ENCODE data around the gene LBHD2. TPM values are rescaled to one million over a fixed set of nuclear protein-coding genes. Genes with fewer than 3 reads are reported as not detected.
"Not testable (repeated sequence)": the region's sequence is repeated elsewhere in the genome, so short reads cannot be mapped to it uniquely, and the experiment has no call there.

Gene LBHD2
- total RNA-seq: not detected

DNA sequence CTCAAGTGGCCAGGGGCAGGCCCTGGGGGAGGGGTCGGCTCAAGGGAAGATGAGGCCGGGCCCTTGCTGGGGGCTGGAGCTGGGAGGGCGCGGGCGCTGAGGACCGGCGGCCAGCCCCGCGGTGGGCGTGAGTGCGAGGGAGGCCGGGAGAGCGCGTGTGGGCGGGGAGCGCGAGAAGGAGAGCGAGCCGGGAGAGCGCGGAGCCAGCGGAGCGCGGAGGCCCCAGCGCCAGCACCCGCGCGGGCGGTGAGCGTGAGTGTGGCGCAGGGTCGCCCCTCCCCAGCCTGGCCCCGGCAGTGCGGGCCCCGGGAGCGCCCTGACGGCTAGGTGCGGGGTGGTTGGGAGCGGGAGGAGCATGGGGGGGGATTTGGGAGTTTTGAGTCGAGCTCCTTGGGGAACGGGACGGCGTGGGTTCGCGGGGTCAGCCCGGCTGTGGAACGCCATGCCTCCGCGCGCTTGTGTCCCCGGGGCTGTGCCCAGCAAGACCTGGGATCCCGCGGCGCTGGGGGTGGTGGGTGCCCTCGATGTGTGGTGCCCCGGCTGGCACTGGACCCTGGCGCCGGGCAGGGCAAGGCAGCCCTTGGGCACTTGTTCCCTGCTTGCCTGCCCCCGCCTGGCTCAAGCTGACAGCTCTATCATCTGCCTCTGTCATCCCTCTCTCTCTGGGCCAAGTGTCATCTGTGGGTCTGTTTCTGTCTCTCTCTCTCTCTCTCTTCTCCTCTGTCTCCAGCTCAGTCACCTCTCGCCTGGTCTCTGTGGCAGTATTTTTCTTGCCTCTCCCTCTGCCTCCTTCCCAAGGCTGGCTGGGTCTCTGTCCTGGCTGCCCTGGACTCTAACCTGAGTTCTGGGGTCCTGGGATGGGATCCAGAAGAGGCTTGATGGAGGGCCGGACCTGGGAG, at the start of gene LBHD2:
Gene LBHD2 (plus strand): TSS at position 190 of the 899 bp plus-strand sequence. CDS start 1,803 bp downstream, outside the sequence.
- peak; percentile 29 for DNase-seq
- Mint-ChIP-seq H3K4me1 (no peaks in the 10 kb centered on the region), H3K9me3 (no peaks in the 10 kb centered on the region), H3K27me3 (peaks cover 12% of the 10 kb centered on the region), H3K4me3 (no peak within 1 kb of the TSS), H3K36me3 (no peaks in the 10 kb centered on the region), H3K27ac (no peak within 1 kb of the TSS)
- no peak for ATAC-seq (ENCODE audit: low read depth)
- POLR2A ChIA-PET: no interaction called here

DNA sequence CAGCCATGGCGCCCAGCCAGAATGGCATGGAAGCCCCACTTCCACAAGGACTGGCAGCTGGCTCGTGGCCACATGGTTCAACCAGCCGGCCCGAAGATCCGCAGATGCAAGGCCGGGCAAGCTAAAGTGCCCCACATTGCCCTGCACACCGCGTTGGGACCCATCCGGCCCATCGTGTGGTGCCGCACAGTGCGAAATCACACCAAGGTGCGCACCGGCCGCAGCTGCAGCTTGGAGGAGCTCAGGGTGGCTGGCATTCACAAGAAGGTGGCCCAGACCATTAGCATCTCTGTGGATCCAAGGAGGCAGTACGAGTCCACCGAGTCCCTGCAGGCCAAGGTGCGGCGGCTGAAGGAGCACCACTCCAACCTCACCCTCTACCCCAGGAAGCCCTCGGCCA, 42.5 kb upstream of the LBHD2 start:
- H3K9me3 Mint-ChIP-seq: peaks cover 5% of the 10 kb centered on the region
- peaks cover 4% of the 10 kb centered on the region for H3K4me1 Mint-ChIP-seq
- POLR2A ChIA-PET: interaction anchor here (0.7 kb wide), 1 partner anchor 14 kb away, joined by 3 read pairs; no protein-coding TSS in a partner anchor
- no peak for DNase-seq
- peaks cover 8% of the 10 kb centered on the region for H3K27me3 Mint-ChIP-seq
- no peak overlapping the region for H3K4me3 Mint-ChIP-seq
- no peaks in the 10 kb centered on the region for H3K36me3 Mint-ChIP-seq
- no peak for ATAC-seq (ENCODE audit: low read depth)
- no peak overlapping the region for H3K27ac Mint-ChIP-seq

DNA sequence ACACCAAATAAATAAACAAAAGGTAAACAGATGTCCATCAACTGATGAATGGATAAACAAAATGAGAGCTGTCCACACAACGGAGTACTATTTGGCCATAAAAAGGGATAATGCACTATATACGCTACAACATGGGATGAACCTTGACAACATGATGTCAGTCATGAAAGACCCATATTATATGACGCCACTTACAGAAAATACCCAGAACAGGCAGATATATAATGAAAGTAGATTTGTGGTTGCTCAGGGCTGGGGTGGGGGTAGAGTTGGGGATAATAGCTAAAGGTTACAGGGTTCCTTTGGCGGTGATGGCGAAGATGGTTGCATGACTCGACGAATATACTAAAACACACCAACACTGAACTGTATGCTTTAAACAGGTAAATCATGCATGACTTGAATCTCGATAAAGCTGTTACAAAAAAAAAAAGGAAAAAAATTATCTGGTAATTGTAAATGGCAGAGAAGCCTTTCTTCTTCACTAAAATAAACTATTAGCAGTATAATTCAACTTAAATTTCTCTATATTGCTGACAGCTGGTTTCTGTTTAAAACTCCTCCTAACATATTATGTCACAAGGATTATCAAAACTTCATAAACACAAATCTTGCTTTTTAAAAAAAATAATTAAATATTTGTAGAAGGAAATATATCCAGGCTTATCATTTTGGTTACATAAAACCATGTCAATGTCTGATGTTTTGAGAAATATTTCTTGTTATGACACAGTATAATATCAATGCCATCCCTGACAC, 40.6 kb upstream of the LBHD2 start:
- no peak for DNase-seq
- Mint-ChIP-seq H3K27ac (no peak overlapping the region), H3K9me3 (peaks cover 5% of the 10 kb centered on the region), H3K36me3 (no peaks in the 10 kb centered on the region), H3K4me1 (peaks cover 4% of the 10 kb centered on the region), H3K4me3 (no peak overlapping the region), H3K27me3 (peaks cover 8% of the 10 kb centered on the region)
- ATAC-seq (ENCODE audit: low read depth): no peak
- POLR2A ChIA-PET: no interaction called here

DNA sequence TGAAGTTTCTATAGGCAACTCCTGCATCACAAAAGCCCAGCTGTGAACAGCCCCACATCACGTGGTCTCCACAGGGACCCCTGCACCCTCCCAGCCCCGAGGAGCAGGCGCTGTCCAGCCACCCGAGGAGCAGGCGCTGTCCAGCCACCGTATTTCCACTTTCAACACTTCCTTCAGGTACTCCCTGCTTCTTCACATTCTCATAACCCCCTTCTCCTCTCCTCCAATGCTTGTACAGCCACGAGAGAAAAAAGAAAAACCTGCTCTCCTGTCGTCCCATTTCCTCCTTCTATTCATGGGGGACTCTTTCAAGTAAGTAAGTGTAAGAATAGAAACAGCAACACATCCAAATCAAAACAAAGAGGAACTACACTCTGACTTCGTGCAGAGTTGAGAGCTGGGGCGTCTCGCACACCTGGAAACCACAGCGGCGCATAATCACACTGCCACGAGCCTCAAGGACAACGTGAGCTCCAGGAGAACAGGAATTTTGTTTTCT, 38.6 kb upstream of the LBHD2 start:
- peak overlapping the region; percentile 29 for H3K4me3 Mint-ChIP-seq
- H3K27ac Mint-ChIP-seq: no peak overlapping the region
- H3K4me1 Mint-ChIP-seq: peaks cover 4% of the 10 kb centered on the region
- H3K36me3 Mint-ChIP-seq: no peaks in the 10 kb centered on the region
- H3K9me3 Mint-ChIP-seq: peaks cover 5% of the 10 kb centered on the region
- H3K27me3 Mint-ChIP-seq: peaks cover 8% of the 10 kb centered on the region
- ATAC-seq (ENCODE audit: low read depth) (no peak), DNase-seq (no peak)
- POLR2A ChIA-PET: no interaction called here

DNA sequence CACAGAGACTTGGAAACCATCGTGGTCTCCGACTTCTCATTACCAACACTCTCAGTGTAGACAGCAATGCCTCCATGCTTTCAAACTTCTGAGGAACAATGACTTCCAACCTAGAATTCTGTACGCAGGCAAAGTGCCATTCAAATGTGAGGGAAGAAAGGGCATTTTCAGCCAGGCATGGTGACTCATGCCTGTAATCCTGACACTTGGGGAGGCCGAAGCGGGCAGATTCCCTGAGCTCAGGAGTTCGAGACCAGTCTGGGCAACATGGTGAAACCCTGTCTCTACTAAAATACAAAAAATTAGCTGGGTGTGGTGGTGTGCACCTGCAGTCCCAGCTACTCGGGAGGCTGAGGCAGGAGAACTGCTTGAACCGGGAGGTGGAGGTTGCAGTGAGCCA, 36.6 kb upstream of the LBHD2 start:
- ATAC-seq (ENCODE audit: low read depth); H3K9me3 Mint-ChIP-seq; DNase-seq; H3K36me3 Mint-ChIP-seq; H3K4me1 Mint-ChIP-seq; POLR2A ChIA-PET; H3K4me3 Mint-ChIP-seq; H3K27ac Mint-ChIP-seq: not testable (repeated sequence)
- peaks cover 11% of the 10 kb centered on the region for H3K27me3 Mint-ChIP-seq

DNA sequence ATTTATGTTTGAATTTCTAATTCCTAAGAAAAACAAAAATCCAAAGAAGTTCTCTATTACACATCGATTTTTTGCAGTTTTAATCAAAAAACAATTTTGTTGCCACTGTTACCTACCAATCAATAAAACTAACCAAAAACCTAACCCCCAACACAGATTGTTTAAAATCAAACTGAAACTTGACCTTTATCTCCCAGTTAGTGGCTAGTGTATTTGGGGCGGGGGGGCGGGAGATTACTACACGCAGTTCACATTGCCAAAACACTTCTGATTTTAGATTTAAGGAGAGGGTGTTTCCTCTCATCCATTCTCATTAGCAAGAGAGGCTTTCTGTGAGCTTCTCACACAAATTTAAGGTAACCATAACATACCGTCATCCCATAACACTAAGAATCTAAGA, 33.1 kb upstream of the LBHD2 start:
- H3K36me3 Mint-ChIP-seq: no peaks in the 10 kb centered on the region
- H3K27ac Mint-ChIP-seq: no peak overlapping the region
- no peaks in the 10 kb centered on the region for H3K9me3 Mint-ChIP-seq
- ATAC-seq (ENCODE audit: low read depth): no peak
- POLR2A ChIA-PET: no interaction called here
- no peak for DNase-seq
- H3K4me1 Mint-ChIP-seq: peaks cover under 1% of the 10 kb centered on the region
- H3K27me3 Mint-ChIP-seq: peaks cover 27% of the 10 kb centered on the region
- H3K4me3 Mint-ChIP-seq: no peak overlapping the region

DNA sequence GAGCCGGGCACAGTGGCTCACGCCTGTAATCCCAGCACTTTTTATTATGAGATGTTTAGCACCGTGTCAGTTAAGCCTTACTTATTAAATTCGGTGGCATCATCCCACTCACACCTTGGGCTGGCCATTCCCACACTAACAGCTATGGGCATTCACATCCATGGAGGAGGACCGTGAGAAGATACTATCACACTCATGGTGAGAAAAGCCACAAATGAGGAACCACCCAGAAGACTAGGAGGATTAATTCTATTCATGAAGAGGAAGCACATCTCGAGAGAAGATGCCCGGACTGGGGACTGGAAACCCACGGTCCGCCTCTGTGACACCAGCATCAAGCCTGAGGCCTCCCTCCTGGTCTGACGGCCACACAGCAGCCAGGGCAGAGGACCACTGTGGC, 31.6 kb upstream of the LBHD2 start:
- H3K36me3 Mint-ChIP-seq: no peaks in the 10 kb centered on the region
- no peak overlapping the region for H3K27ac Mint-ChIP-seq
- POLR2A ChIA-PET: no interaction called here
- DNase-seq: no peak
- H3K27me3 Mint-ChIP-seq: peaks cover 34% of the 10 kb centered on the region
- H3K4me1 Mint-ChIP-seq: peaks cover 3% of the 10 kb centered on the region
- H3K4me3 Mint-ChIP-seq: no peak overlapping the region
- no peak for ATAC-seq (ENCODE audit: low read depth)
- no peaks in the 10 kb centered on the region for H3K9me3 Mint-ChIP-seq

DNA sequence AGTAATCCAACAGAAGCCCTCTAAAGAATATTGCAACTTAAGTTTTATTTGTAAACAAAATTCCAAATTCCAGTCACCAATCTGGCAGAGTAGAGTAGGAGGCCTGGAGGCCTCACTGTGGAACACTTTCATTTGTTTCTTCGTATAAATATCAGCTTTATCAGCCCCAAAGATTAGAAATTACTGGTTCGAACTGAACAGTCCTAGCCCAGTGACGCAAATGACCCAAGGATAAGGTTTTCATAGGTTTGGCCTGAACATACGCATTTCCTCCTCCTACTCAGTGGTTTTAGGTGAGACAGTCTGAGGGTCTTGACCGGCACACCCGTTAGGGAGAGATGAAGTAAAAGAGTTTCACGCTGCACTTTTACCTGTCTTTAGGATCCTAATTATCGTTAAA, 28.3 kb upstream of the LBHD2 start:
- ATAC-seq (ENCODE audit: low read depth): no peak
- Mint-ChIP-seq H3K4me3 (no peak overlapping the region), H3K9me3 (no peaks in the 10 kb centered on the region), H3K27ac (no peak overlapping the region), H3K4me1 (peaks cover 3% of the 10 kb centered on the region), H3K27me3 (peaks cover 57% of the 10 kb centered on the region), H3K36me3 (no peaks in the 10 kb centered on the region)
- POLR2A ChIA-PET: no interaction called here
- no peak for DNase-seq

DNA sequence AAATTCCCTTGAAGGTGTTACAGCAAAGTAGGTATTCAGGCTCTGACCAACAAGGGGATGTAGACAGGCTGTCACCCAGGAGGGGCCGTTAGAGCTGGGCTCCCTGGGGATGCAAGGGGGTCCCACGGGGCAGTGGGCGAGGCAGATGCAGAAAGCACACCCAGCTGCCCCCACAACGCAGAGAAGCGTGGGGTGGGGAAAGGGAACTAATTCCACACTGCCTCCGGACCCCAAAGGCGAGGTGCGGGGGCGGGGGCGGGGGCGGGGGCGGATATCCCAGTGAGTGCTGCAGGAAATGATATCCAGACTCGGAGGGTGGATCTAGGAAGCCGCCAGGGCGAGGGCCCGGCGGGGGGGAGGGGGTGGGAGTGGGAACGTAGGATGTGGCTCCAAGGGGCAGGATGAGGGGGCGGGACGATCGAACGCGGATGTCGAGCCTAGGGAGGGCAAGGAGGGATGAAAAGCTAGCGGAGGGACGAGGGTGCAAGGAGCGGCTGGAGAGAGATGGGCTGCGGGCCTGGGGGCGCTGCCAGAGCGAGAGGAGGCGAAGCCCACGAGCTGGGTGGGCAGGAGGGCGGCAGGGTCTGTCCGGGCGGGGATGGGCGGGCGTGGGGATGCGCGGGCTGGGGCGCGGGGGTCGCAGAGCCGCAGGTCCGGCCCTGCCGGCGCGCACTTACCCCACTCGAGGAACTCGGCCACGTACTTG, 27.5 kb upstream of the LBHD2 start:
- H3K36me3 Mint-ChIP-seq: no peaks in the 10 kb centered on the region
- H3K4me3 Mint-ChIP-seq: peak overlapping the region; percentile 76
- ATAC-seq (ENCODE audit: low read depth) (no peak), DNase-seq (no peak)
- H3K9me3 Mint-ChIP-seq: no peaks in the 10 kb centered on the region
- H3K27me3 Mint-ChIP-seq: peaks cover 55% of the 10 kb centered on the region
- peaks cover 3% of the 10 kb centered on the region for H3K4me1 Mint-ChIP-seq
- no peak overlapping the region for H3K27ac Mint-ChIP-seq
- POLR2A ChIA-PET: no interaction called here

DNA sequence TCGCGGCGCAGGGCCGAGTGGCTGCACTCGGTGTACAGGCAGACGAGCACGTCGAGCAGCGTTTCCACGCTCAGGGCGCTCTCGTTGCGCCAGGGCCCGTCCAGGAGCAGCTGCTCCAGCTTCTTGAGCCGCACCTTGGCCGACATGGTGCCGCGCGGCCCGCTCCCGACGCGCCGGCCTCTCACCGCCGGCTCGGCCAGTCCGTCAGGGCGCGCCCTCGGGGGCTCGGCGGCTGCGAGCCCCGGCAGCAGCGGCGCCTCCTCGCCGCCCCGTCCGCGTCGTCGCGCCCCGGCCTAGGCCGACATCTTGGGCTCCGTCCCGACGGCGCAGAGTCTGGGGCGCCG, 27.0 kb upstream of the LBHD2 start:
- peak; percentile 24 for ATAC-seq (ENCODE audit: low read depth)
- DNase-seq: no peak
- no peak overlapping the region for H3K27ac Mint-ChIP-seq
- H3K4me1 Mint-ChIP-seq: peaks cover 3% of the 10 kb centered on the region
- no peaks in the 10 kb centered on the region for H3K9me3 Mint-ChIP-seq
- H3K27me3 Mint-ChIP-seq: peaks cover 53% of the 10 kb centered on the region
- no peaks in the 10 kb centered on the region for H3K36me3 Mint-ChIP-seq
- no peak overlapping the region for H3K4me3 Mint-ChIP-seq
- POLR2A ChIA-PET: no interaction called here

DNA sequence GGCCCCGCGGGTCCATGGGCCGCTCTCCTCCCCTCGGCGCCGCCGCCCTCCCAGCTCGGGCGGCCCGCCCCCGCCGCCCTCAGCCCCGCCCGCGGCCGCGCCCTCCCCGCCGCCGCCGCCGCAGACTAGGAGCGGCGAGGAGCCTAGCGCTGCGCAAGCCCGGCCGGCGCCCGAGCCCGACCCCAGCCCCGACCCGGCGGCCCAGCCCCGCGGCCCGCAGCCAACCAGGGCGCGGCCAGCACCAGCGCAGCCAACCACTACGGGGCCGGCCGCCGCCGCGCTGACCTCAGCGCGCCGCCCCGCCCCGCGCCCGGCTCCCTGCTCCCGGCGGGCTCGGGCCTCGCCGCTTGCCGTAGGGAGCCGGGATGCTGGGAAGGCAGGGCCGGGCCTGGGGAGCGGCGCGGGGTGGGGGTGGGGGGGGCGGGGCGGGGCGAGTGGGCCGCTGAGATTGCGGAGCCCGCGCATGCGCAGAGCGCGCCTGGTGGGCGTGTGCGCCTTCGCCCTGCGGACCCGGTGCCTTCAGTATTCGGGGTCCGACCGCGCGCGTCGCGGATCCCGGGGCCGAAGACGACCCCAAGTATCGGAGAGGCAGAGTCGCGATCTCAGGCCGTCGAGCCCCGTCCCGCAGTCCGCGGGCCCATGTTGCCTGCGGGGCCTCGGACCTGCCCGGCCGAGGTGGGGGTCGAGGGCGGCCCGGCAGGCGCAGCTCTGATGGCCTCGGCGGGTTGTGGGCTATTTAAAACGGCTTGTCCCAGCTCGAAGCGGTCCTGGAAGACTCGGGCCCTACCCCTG, 26.4 kb upstream of the LBHD2 start, which contains the start of gene CDC42BPB:
Gene CDC42BPB (minus strand): TSS at position 178 of the 792 bp plus-strand sequence. CDS start 376 bp downstream, outside the sequence.
- peaks cover 53% of the 10 kb centered on the region for H3K27me3 Mint-ChIP-seq
- POLR2A ChIA-PET: interaction anchor here (0.6 kb wide), 1 partner anchor 20 kb away, joined by 3 read pairs; no protein-coding TSS in a partner anchor
- DNase-seq (peak; percentile 70), ATAC-seq (ENCODE audit: low read depth) (peak; percentile 81)
- no peaks in the 10 kb centered on the region for H3K9me3 Mint-ChIP-seq
- H3K36me3 Mint-ChIP-seq: no peaks in the 10 kb centered on the region
- H3K4me3 Mint-ChIP-seq: peak within 1 kb of the TSS; percentile 76
- H3K27ac Mint-ChIP-seq: no peak within 1 kb of the TSS
- peaks cover 3% of the 10 kb centered on the region for H3K4me1 Mint-ChIP-seq

DNA sequence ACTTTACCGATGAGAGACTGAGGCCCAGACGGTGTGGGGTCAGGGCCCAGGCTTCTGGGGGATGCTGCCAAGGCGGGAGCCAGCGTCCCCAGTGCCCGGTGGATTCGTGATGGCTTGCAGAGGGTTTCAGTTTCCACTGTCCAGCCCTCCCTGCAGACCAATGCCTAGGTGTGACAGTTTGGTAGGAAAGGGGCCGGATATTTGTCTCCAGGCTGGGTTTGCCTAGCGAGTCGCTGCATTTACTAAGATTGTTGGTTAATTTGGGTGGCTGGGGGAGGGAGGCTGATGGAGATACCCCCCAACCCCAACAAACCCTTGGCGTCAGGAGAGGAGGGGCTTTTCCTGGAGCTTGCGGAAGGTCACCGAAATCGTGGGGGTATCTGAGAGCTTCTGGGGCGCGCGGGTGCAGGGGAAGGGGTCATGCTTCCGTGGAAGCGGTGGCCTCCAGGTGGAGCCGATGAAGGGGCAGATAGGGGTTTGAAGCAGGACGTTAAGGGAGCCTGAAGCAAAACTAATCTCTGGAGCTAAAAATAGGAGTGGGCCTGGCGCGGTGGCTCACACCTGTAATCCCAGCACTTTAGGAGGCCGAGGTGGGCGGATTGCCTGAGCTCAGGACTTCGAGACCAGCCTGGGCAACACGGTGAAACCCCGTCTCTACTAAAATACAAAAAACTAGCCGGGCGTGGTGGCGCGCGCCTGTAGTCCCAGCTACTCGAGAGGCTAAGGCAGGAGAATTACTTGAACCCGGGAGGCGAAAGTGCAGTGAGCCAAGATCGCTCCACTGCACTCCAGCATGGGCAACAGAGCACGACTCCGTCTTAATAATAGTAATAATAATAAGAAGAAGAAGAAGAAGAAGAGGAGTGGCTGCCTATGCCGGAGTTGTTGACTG, 25.6 kb upstream of the LBHD2 start:
- Mint-ChIP-seq H3K4me3 (peak overlapping the region; percentile 42), H3K9me3 (no peaks in the 10 kb centered on the region), H3K4me1 (peaks cover 3% of the 10 kb centered on the region), H3K27ac (no peak overlapping the region), H3K36me3 (no peaks in the 10 kb centered on the region), H3K27me3 (peaks cover 54% of the 10 kb centered on the region)
- ATAC-seq (ENCODE audit: low read depth) (no peak), DNase-seq (no peak)
- POLR2A ChIA-PET: interaction anchor here (0.6 kb wide), 1 partner anchor 19 kb away, joined by 3 read pairs; no protein-coding TSS in a partner anchor
